Choroid plexus epithelial cell (primary cell): ENCODE data around the gene RAD21L1.

Experiments used
- DNase-seq: peaks from one replicate; pipeline ENCODE4 v3.0.0-alpha.2; 2010; ENCODE audit warnings: low read depth
- H3K4me3 ChIP-seq: 2 replicates; pipeline ENCODE4 v1.5.1; 2011; ENCODE audit warnings: low read depth, mild to moderate bottlenecking, control low read depth, low read length, moderate library complexity
- TF ChIP-seq, protein P1 (sequence below): conservative IDR thresholded peaks from 2 replicates; pipeline ENCODE4 v1.5.1; 2011; ENCODE audit warnings: low read depth, mild to moderate bottlenecking, control low read depth, inconsistent platforms, low read length, moderate library complexity

Gene RAD21L1

DNA sequence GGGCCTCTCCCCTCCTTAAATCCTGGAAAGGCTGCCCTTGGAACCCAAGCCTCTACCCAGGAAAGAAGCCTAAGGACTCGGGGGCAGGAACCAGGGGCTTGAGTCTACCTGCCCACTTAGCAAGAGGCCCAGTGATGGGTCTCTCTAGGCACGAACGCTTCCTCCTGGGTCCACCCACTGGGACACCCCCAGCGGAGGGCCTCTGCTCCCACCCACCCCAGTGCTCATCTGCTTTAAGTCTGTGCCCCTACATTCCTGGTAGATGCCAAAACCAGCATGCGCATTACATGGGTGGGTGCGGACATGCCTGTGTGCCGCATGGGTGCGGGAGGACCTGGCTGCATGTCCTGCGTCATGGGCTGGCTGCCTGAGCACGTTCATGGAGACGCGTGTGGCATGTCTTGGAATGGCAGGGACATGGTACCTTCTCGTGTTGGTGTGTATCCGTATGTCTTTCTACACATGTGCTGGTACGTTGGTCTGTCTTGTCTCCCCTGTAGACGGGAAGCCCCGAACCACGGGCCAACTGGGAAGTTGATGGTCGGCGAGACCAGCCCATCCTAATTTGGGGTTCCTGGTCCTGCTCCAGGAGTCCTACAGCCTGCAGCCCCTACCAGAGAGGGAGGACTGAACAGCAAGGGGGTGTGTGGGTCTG lies 69.6 kb downstream of the RAD21L1 start:
- TF ChIP-seq, protein P1, sequence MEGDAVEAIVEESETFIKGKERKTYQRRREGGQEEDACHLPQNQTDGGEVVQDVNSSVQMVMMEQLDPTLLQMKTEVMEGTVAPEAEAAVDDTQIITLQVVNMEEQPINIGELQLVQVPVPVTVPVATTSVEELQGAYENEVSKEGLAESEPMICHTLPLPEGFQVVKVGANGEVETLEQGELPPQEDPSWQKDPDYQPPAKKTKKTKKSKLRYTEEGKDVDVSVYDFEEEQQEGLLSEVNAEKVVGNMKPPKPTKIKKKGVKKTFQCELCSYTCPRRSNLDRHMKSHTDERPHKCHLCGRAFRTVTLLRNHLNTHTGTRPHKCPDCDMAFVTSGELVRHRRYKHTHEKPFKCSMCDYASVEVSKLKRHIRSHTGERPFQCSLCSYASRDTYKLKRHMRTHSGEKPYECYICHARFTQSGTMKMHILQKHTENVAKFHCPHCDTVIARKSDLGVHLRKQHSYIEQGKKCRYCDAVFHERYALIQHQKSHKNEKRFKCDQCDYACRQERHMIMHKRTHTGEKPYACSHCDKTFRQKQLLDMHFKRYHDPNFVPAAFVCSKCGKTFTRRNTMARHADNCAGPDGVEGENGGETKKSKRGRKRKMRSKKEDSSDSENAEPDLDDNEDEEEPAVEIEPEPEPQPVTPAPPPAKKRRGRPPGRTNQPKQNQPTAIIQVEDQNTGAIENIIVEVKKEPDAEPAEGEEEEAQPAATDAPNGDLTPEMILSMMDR, result no peak
- no peak for DNase-seq
- no peak overlapping the region for H3K4me3 ChIP-seq

DNA sequence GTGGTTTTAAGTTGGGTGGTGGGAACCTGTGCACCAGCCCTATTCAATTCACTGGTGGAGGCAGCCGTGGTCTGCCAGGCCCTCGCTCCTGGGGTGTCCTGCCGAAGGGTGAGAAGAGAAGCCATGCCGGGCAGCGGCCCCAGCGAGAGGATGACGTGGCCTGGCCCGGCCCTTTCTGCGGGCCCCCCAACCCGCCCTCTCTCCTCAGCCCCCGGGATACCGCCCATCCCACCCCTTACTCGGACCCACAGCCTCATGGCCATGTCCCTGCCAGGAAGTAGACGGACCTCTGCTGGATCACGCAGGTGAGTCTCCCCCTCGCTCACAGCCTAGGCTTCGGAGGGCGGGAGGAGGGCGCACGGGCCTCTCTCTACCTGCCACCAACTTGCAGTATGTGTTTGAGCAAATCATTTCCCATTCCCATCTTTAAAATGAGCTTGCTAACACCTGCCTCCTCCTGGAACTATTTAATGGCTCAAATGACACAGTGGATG lies 70.3 kb downstream of the RAD21L1 start:
- TF ChIP-seq, protein P1, result no peak
- DNase-seq, result no peak
- H3K4me3 ChIP-seq, result no peak overlapping the region

DNA sequence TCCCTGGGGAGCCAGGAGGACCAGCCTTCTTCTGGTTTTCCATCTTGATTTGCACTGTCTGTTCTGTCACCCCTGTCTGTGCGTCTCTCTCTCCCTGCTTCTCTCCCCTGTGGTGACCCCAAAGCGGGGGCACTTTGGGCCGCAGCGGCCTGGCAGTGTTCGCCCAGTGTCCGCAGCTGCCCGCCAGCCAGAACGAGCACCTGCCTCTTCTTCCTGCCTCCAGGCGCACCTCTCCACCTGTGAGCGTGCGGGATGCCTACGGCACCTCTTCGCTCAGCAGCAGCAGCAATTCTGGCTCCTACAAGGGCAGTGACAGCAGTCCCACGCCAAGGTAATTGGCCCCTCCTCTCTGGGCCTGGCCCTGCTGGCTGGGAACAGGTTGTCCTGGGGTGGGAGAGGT lies 71.1 kb downstream of the RAD21L1 start:
- TF ChIP-seq, protein P1, result no peak
- H3K4me3 ChIP-seq, result no peak overlapping the region
- DNase-seq, result no peak

DNA sequence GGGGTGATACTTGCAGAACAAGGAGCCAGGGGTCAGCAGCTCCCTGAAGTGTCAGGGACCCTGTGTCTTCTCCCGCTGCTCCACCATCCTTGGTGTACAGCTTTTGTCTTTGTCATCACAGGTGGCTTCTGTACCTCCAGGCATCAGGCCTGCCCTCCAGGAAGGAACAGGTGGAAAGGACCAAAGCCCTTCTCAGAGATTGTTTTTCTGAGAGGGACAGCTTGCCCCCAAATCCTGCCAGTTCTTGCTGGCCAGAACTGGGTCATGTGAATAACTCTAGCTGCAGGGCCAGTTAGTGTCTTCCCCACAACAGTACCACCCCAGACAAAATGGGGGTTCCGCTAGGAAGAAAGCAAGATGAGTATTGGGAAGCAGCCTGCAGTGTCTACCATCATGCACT lies 71.6 kb downstream of the RAD21L1 start:
- no peak for DNase-seq
- no peak overlapping the region for H3K4me3 ChIP-seq
- TF ChIP-seq, protein P1, result no peak

DNA sequence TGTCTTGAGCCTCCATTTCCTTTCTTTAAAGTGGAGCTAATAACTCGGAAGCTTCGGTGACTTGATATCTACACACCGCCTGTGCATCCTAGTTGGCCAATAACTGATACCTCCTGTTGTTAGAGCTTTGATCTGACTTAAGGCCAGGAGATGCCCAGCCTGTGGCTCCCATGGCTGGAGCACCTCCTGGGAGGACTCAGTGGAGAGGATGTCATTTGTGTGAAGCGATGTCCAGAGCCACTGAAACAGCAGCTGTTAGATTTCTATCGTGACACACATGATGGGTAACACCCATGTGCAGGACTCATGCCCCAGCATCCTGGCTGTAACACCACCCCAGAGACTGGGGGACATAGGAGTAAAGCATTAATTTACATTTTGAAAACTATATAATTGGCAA lies 72.3 kb downstream of the RAD21L1 start:
- H3K4me3 ChIP-seq, result no peak overlapping the region
- TF ChIP-seq, protein P1, result no peak
- DNase-seq, result no peak

DNA sequence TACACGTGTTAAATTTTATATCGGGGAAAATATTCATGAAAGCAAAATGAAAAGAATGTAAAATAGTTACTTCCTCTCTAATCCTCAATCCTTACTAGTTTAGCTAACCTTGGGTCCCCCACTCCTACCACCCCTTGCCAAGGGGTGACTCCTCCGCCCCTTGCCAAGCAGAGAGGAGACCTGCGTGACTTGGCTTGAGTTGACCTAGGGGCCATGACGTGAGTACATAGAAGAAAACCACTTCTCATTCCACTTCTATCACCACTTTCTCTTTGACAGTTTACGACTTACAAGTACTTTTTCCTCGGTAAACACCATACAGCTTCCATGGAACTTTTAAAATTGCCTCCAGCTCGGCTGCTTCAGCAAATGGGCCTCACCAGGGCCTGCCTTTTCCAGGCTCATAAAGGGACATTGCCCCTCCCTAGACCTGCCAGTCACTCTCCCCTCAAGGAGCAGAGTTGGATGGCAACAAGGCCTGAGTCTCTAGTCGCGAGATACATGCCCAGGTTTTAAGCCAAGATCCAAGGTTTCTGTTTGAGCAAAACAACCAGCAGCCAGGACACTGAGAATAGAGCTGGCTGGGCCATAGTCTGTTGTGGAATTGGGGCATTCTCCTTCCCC lies 73.2 kb downstream of the RAD21L1 start:
- H3K4me3 ChIP-seq, result no peak overlapping the region
- TF ChIP-seq, protein P1, result no peak
- DNase-seq, result no peak

DNA sequence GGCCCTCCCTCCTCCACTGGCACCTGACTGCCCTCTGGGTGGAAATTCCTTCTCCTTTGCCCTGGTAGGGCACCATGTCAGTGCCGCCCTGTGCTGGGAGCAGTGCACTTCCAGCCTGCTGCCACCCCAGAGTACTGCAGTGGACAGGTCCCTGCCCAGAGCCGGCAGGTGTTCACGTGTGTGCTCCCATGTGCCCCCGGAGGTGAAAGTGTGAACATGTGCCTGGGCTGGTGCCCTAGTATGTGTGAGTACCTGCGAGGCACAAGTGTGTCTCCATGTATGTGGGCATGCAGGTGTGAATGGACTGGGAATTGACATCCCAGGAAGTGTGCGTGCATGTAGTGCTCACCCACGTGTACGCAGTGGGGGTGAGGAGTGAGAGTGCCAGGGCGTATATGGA lies 73.7 kb downstream of the RAD21L1 start:
- TF ChIP-seq, protein P1, result peak; percentile 19
- DNase-seq, result no peak
- H3K4me3 ChIP-seq, result no peak overlapping the region
